Measurements from ENCODE around the gene ATP6V0A4. TPM values are rescaled to one million over a fixed set of nuclear protein-coding genes. Genes with fewer than 3 reads are reported as not detected.

Gene ATP6V0A4
- total and polyA plus RNA-seq, 2 of the 13 experiments (the other 11 are each of a cell fraction or from before 2014, with no cell fraction given): 0.24 to 0.25 TPM

GRCh38 chr7:138752518-138753149, 45.4 kb downstream of the ATP6V0A4 start (continued):
- TF ChIP-seq, protein P1, sequence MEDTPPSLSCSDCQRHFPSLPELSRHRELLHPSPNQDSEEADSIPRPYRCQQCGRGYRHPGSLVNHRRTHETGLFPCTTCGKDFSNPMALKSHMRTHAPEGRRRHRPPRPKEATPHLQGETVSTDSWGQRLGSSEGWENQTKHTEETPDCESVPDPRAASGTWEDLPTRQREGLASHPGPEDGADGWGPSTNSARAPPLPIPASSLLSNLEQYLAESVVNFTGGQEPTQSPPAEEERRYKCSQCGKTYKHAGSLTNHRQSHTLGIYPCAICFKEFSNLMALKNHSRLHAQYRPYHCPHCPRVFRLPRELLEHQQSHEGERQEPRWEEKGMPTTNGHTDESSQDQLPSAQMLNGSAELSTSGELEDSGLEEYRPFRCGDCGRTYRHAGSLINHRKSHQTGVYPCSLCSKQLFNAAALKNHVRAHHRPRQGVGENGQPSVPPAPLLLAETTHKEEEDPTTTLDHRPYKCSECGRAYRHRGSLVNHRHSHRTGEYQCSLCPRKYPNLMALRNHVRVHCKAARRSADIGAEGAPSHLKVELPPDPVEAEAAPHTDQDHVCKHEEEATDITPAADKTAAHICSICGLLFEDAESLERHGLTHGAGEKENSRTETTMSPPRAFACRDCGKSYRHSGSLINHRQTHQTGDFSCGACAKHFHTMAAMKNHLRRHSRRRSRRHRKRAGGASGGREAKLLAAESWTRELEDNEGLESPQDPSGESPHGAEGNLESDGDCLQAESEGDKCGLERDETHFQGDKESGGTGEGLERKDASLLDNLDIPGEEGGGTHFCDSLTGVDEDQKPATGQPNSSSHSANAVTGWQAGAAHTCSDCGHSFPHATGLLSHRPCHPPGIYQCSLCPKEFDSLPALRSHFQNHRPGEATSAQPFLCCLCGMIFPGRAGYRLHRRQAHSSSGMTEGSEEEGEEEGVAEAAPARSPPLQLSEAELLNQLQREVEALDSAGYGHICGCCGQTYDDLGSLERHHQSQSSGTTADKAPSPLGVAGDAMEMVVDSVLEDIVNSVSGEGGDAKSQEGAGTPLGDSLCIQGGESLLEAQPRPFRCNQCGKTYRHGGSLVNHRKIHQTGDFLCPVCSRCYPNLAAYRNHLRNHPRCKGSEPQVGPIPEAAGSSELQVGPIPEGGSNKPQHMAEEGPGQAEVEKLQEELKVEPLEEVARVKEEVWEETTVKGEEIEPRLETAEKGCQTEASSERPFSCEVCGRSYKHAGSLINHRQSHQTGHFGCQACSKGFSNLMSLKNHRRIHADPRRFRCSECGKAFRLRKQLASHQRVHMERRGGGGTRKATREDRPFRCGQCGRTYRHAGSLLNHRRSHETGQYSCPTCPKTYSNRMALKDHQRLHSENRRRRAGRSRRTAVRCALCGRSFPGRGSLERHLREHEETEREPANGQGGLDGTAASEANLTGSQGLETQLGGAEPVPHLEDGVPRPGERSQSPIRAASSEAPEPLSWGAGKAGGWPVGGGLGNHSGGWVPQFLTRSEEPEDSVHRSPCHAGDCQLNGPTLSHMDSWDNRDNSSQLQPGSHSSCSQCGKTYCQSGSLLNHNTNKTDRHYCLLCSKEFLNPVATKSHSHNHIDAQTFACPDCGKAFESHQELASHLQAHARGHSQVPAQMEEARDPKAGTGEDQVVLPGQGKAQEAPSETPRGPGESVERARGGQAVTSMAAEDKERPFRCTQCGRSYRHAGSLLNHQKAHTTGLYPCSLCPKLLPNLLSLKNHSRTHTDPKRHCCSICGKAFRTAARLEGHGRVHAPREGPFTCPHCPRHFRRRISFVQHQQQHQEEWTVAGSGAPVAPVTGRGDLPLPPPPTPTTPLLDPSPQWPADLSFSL (CRISPR knock-in tag; IDR thresholded peaks at IDR 0.05): peak; percentile 44; the same call in 1 of the 2 replicates
- no peak for TF ChIP-seq KDM5A (IDR thresholded peaks at IDR 0.05; ENCODE audit: borderline replicate concordance, low read length)
- peak; percentile 33; the same call in 1 of the 2 replicates for TF ChIP-seq NCOR1 (IDR thresholded peaks at IDR 0.05; ENCODE audit: borderline replicate concordance, low read length)
- TF ChIP-seq RAD21 (CRISPR knock-in tag; IDR thresholded peaks at IDR 0.05): 0 out of 2 replicates have a peak, but pooled peaks have one; percentile 17
- TF ChIP-seq ZNF891 (CRISPR knock-in tag; IDR thresholded peaks at IDR 0.05): no peak
- TF ChIP-seq NR1H2 (CRISPR knock-in tag; IDR thresholded peaks at IDR 0.05; ENCODE audit: borderline replicate concordance, low read depth): no peak
- TF ChIP-seq SMC3 (IDR thresholded peaks at IDR 0.05; ENCODE audit: low read length): no peak
- TF ChIP-seq ADNP (CRISPR knock-in tag; IDR thresholded peaks at IDR 0.05): no peak
- no peak for TF ChIP-seq ZBTB14 (CRISPR knock-in tag; IDR thresholded peaks at IDR 0.05)
- TF ChIP-seq TSC22D2 (CRISPR knock-in tag; IDR thresholded peaks at IDR 0.05; ENCODE audit: borderline replicate concordance): no peak
- TF ChIP-seq ZNF3 (CRISPR knock-in tag; IDR thresholded peaks at IDR 0.05): no peak
- TF ChIP-seq MEF2D (CRISPR knock-in tag; IDR thresholded peaks at IDR 0.05): peak; percentile 47; the same call in 1 of the 2 replicates
- no peak for TF ChIP-seq SP4 (CRISPR knock-in tag; IDR thresholded peaks at IDR 0.05)
- no peak for TF ChIP-seq RNF219 (CRISPR knock-in tag; IDR thresholded peaks at IDR 0.05)
- TF ChIP-seq, protein P2, sequence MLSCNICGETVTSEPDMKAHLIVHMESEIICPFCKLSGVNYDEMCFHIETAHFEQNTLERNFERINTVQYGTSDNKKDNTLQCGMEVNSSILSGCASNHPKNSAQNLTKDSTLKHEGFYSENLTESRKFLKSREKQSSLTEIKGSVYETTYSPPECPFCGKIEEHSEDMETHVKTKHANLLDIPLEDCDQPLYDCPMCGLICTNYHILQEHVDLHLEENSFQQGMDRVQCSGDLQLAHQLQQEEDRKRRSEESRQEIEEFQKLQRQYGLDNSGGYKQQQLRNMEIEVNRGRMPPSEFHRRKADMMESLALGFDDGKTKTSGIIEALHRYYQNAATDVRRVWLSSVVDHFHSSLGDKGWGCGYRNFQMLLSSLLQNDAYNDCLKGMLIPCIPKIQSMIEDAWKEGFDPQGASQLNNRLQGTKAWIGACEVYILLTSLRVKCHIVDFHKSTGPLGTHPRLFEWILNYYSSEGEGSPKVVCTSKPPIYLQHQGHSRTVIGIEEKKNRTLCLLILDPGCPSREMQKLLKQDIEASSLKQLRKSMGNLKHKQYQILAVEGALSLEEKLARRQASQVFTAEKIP (CRISPR knock-in tag; IDR thresholded peaks at IDR 0.05; ENCODE audit: borderline replicate concordance): no peak
- TF ChIP-seq, protein P3, sequence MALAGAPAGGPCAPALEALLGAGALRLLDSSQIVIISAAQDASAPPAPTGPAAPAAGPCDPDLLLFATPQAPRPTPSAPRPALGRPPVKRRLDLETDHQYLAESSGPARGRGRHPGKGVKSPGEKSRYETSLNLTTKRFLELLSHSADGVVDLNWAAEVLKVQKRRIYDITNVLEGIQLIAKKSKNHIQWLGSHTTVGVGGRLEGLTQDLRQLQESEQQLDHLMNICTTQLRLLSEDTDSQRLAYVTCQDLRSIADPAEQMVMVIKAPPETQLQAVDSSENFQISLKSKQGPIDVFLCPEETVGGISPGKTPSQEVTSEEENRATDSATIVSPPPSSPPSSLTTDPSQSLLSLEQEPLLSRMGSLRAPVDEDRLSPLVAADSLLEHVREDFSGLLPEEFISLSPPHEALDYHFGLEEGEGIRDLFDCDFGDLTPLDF (CRISPR knock-in tag; IDR thresholded peaks at IDR 0.05): no peak
- TF ChIP-seq HDAC2 (CRISPR knock-in tag; IDR thresholded peaks at IDR 0.05): no peak

Measured in HepG2 (cell line).